T-cell (primary cell): ENCODE measurements around the gene FNDC7. TPM values are rescaled to one million over a fixed set of nuclear protein-coding genes. Genes with fewer than 3 reads are reported as not detected.

Experiments
- ATAC-seq, 4 experiments: fragments of 200-7000 bp in 3 of 4; fragments of 150-1000 bp in 1 of 4; cut with Tn5 transposase; replicated peaks in 1 of 4; 1 replicate in 3 of 4; 2 replicates in 1 of 4; pipeline ENCODE4 v1.10.0; 2021; ENCODE audit warnings: moderate library complexity in 3 of 4, mild to moderate bottlenecking in 2 of 4, moderate number of reproducible peaks in 1 of 4
- CTCF ChIA-PET, 2 donors: fragments of 300-600 bp; sonication (Branson Sonifier 250); formaldehyde crosslinking; loops; one replicate each; lab custom pipeline; 2022; ENCODE audit warnings: antibody characterized with exemption in 2 of 2; lab: Charles Lee
- POLR2A ChIA-PET, 2 donors: fragments of 300-600 bp; sonication (Branson Sonifier 250); formaldehyde crosslinking; loops; one replicate each; lab custom pipeline; 2022; ENCODE audit warnings: antibody characterized with exemption in 2 of 2; lab: Charles Lee
- DNase-seq, 35 experiments: peaks; one replicate each; pipeline versions ENCODE4 v3.0.0 to v3.0.0-alpha.2; 2013 to 2023
- H3K27ac ChIP-seq: one replicate; pipeline ENCODE4 v1.5.1; 2013; ENCODE audit warnings: low read length
- H3K27me3 ChIP-seq, 2 experiments: replicated peaks in 1 of 2; 1 replicate in 1 of 2; 2 replicates in 1 of 2; pipeline versions ENCODE4 v1.6.1 to v1.7.0; 2013; ENCODE audit warnings: low read length in 1 of 2, mixed read lengths in 1 of 2; ENCODE audit not compliant: control insufficient read depth in 2 of 2, insufficient read depth in 2 of 2; ENCODE audit errors: extremely low read depth in 1 of 2
- H3K36me3 ChIP-seq, 2 donors: 1 replicate in 1 of 2; 2 replicates in 1 of 2; pipeline versions ENCODE4 v1.6.1 to v1.7.0; 2013; ENCODE audit warnings: low read length in 1 of 2; ENCODE audit not compliant: control insufficient read depth in 2 of 2, insufficient read depth in 1 of 2; ENCODE audit errors: extremely low read depth in 1 of 2
- H3K4me1 ChIP-seq, 2 experiments: 1 replicate in 1 of 2; 2 replicates in 1 of 2; pipeline versions ENCODE4 v1.6.1 to v1.7.0; 2013; ENCODE audit warnings: low read length in 2 of 2, mixed read lengths in 1 of 2; ENCODE audit not compliant: insufficient read depth in 2 of 2, control insufficient read depth in 1 of 2; ENCODE audit errors: extremely low read depth in 1 of 2
- H3K4me3 ChIP-seq, 2 donors: 1 replicate in 1 of 2; 2 replicates in 1 of 2; pipeline versions ENCODE4 v1.5.1 to v1.7.0; 2013; ENCODE audit warnings: mild to moderate bottlenecking in 2 of 2, low read length in 1 of 2, moderate library complexity in 1 of 2; ENCODE audit not compliant: control insufficient read depth in 1 of 2; ENCODE audit errors: extremely low read depth in 1 of 2
- H3K9me3 ChIP-seq: 2 replicates; pipeline ENCODE4 v1.7.0; 2013
- H3K27ac Mint-ChIP-seq, 2 donors: one replicate each; pipeline ENCODE4 v1.8.0; 2020 to 2021; ENCODE audit warnings: mild to moderate bottlenecking in 2 of 2, mixed read lengths in 2 of 2
- H3K27me3 Mint-ChIP-seq, 2 donors: one replicate each; pipeline ENCODE4 v1.8.0; 2021 to 2022; ENCODE audit warnings: mixed read lengths in 2 of 2
- H3K36me3 Mint-ChIP-seq: one replicate; pipeline ENCODE4 v1.8.0; 2021; ENCODE audit warnings: mixed read lengths
- H3K4me1 Mint-ChIP-seq, 3 donors: one replicate each; pipeline ENCODE4 v1.8.0; 2020 to 2022; ENCODE audit warnings: mixed read lengths in 3 of 3, mild to moderate bottlenecking in 1 of 3
- H3K4me3 Mint-ChIP-seq, 3 donors: one replicate each; pipeline ENCODE4 v1.8.0; 2020 to 2022; ENCODE audit warnings: mild to moderate bottlenecking in 3 of 3, mixed read lengths in 3 of 3, moderate library complexity in 3 of 3
- H3K9me3 Mint-ChIP-seq, 3 donors: one replicate each; pipeline ENCODE4 v1.8.0; 2020 to 2022; ENCODE audit warnings: mixed read lengths in 3 of 3
- WGBS: methylation state at CpG from one replicate; pipeline ENCODE4 v1.1.5; 2013; ENCODE audit warnings: missing lambda C conversion rate; ENCODE audit not compliant: insufficient coverage; 5-methylcytosine and 5-hydroxymethylcytosine counted together
- total RNA-seq, 35 experiments: library from RNA in 6 of 35; stranded (reverse) in 6 of 35; fragments of 120-200 nt in 1 of 35; gene quantifications; one replicate each; pipeline versions ENCODE4 v1.2.1 to v1.2.4 and lab custom pipeline; 2013 to 2026

FNDC7 gene
- total RNA-seq, 5 donors from 2014 or later (not counting 1 experiment from before 2014, with no cell fraction given): 0.13 to 0.29 (median 0.25) TPM

DNA sequence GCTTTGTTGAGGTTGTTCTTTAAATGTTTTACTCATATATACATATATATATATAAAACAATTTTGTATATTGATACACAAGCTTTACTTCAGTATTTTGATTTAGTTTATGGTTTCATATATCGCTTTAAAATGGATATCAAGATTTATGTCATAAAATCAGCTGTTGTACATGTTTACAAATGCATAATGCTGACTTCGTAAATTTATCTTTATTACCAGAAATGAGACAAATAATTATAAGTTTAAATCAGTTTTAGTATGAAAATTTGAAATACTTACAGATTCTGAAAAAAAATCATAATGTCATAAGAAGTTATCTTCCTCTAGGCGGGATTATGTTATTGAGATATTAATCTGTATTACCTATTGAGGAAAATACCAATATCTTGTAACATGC is 40.7 kb downstream of the FNDC7 start:
- ATAC-seq: no peak
- H3K9me3 ChIP-seq: no peaks in the 10 kb centered on the region
- peaks cover 33% of the 10 kb centered on the region for H3K36me3 Mint-ChIP-seq
- H3K4me3 Mint-ChIP-seq: no peak overlapping the region
- POLR2A ChIA-PET: interaction anchor here in 1 of 2 donors (1.0 kb wide), 1 partner anchor 11 kb away, joined by 5 read pairs; no protein-coding TSS in a partner anchor
- WGBS: no CpG with 5 or more reads among the region's 3 CpGs
- H3K4me1 Mint-ChIP-seq: peaks cover 35 to 44% (median 42%) of the 10 kb centered on the region in 3 donors
- CTCF ChIA-PET: interaction anchor here in 1 of 2 donors (0.6 to 1.2 kb wide), 5 partner anchors 9 to 92 kb away, joined by 3 to 6 read pairs (median 3); partner anchors contain the start of genes HENMT1 and PRPF38B
- H3K4me3 ChIP-seq: no peak overlapping the region
- H3K27me3 ChIP-seq: no peaks in the 10 kb centered on the region
- H3K27ac Mint-ChIP-seq: no peak overlapping the region
- DNase-seq: no peak
- H3K4me1 ChIP-seq: peaks cover 0 to 8% of the 10 kb centered on the region in 2 experiments
- no peaks in the 10 kb centered on the region for H3K9me3 Mint-ChIP-seq
- peaks cover 0 to 44% of the 10 kb centered on the region in 2 donors for H3K36me3 ChIP-seq
- no peak overlapping the region for H3K27ac ChIP-seq
- no peaks in the 10 kb centered on the region for H3K27me3 Mint-ChIP-seq

GRCh38 chr1:108758796-108759195 is 46.1 kb downstream of the FNDC7 start:
- ChIA-PET CTCF (interaction anchor here in 1 of 2 donors (1.0 kb wide), 1 partner anchor 66 kb away, joined by 3 read pairs; the partner anchor contains the start of gene PRPF38B), POLR2A (no interaction called here)
- Mint-ChIP-seq H3K27me3 (no peaks in the 10 kb centered on the region), H3K27ac (no peak overlapping the region), H3K4me3 (no peak overlapping the region), H3K9me3 (no peaks in the 10 kb centered on the region), H3K36me3 (peaks cover 42% of the 10 kb centered on the region), H3K4me1 (peaks cover 0 to 17% (median 12%) of the 10 kb centered on the region in 3 donors)
- Histone ChIP-seq H3K27me3 (no peaks in the 10 kb centered on the region), H3K27ac (no peak overlapping the region), H3K4me3 (no peak overlapping the region), H3K36me3 (peaks cover 0 to 50% of the 10 kb centered on the region in 2 donors), H3K4me1 (no peaks in the 10 kb centered on the region), H3K9me3 (no peaks in the 10 kb centered on the region)
- no peak for DNase-seq
- no peak for ATAC-seq

- ChIA-PET CTCF (no interaction called here), POLR2A (no interaction called here)
- H3K27me3 ChIP-seq: no peaks in the 10 kb centered on the region
- no peaks in the 10 kb centered on the region for H3K4me1 ChIP-seq
- no peaks in the 10 kb centered on the region for H3K9me3 ChIP-seq
- H3K9me3 Mint-ChIP-seq: no peaks in the 10 kb centered on the region
- 100% methylated on average over 1 of the region's 1 CpG for WGBS
- H3K36me3 Mint-ChIP-seq: peaks cover 44% of the 10 kb centered on the region
- H3K4me3 Mint-ChIP-seq: no peak overlapping the region
- H3K27ac ChIP-seq: no peak overlapping the region
- H3K27ac Mint-ChIP-seq: no peak overlapping the region
- peaks cover 6 to 11% (median 8%) of the 10 kb centered on the region in 3 donors for H3K4me1 Mint-ChIP-seq
- H3K4me3 ChIP-seq: no peak overlapping the region
- peaks cover 0 to 46% of the 10 kb centered on the region in 2 donors for H3K36me3 ChIP-seq
- no peaks in the 10 kb centered on the region for H3K27me3 Mint-ChIP-seq
- DNase-seq (no peak), ATAC-seq (no peak)
Measured at GRCh38 chr1:108767115-108767514, 54.4 kb downstream of the FNDC7 start.

- peaks cover 0 to 46% of the 10 kb centered on the region in 2 donors for H3K36me3 ChIP-seq
- Mint-ChIP-seq H3K9me3 (no peaks in the 10 kb centered on the region), H3K27ac (no peak overlapping the region), H3K4me3 (no peak overlapping the region), H3K27me3 (no peaks in the 10 kb centered on the region), H3K36me3 (peaks cover 42% of the 10 kb centered on the region), H3K4me1 (peaks cover 6 to 11% (median 6%) of the 10 kb centered on the region in 3 donors)
- DNase-seq (no peak), ATAC-seq (no peak)
- ChIA-PET CTCF (no interaction called here), POLR2A (no interaction called here)
- no peaks in the 10 kb centered on the region for H3K9me3 ChIP-seq
- H3K4me3 ChIP-seq: no peak overlapping the region
- H3K27me3 ChIP-seq: no peaks in the 10 kb centered on the region
- H3K4me1 ChIP-seq: no peaks in the 10 kb centered on the region
- H3K27ac ChIP-seq: no peak overlapping the region
- 100% methylated on average over 1 of the region's 3 CpGs for WGBS
Measured at GRCh38 chr1:108767708-108768107, 55.0 kb downstream of the FNDC7 start.

DNA sequence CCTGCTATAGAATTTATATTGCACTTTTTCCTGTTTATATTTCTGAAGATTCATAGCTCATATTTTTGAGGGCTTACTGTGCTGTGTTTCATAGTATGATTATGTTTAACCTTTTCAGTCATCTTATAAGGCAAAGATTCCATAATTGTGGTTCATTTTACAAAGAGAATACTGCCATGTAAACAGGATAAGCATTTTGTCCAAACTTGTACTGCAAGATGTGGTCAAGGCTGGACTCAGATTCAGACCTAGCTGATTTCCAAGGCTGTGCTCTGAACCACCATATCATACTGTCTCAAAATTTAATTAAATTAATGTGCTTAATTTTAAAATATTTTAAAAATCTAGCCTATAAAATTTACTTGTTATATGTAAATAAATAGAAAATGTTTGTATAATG is 65.1 kb downstream of the FNDC7 start:
- H3K27me3 Mint-ChIP-seq: no peaks in the 10 kb centered on the region
- ATAC-seq (no peak), DNase-seq (no peak)
- H3K36me3 Mint-ChIP-seq: peaks cover 59% of the 10 kb centered on the region
- ChIA-PET CTCF (no interaction called here), POLR2A (no interaction called here)
- no peaks in the 10 kb centered on the region for H3K9me3 Mint-ChIP-seq
- H3K27ac ChIP-seq: no peak overlapping the region
- no peaks in the 10 kb centered on the region for H3K27me3 ChIP-seq
- H3K4me1 Mint-ChIP-seq: no peaks in the 10 kb centered on the region
- H3K4me3 Mint-ChIP-seq: no peak overlapping the region
- H3K4me3 ChIP-seq: no peak overlapping the region
- no peaks in the 10 kb centered on the region for H3K9me3 ChIP-seq
- peaks cover 6 to 53% of the 10 kb centered on the region in 2 donors for H3K36me3 ChIP-seq
- H3K27ac Mint-ChIP-seq: no peak overlapping the region
- no peaks in the 10 kb centered on the region for H3K4me1 ChIP-seq

- no peaks in the 10 kb centered on the region for H3K27me3 Mint-ChIP-seq
- ATAC-seq: no peak
- Histone ChIP-seq H3K27ac (no peak overlapping the region), H3K4me1 (no peaks in the 10 kb centered on the region), H3K4me3 (no peak overlapping the region), H3K9me3 (no peaks in the 10 kb centered on the region), H3K27me3 (no peaks in the 10 kb centered on the region), H3K36me3 (peaks cover 11 to 59% of the 10 kb centered on the region in 2 donors)
- DNase-seq: no peak
- CTCF ChIA-PET: no interaction called here
- no peaks in the 10 kb centered on the region for H3K4me1 Mint-ChIP-seq
- POLR2A ChIA-PET: no interaction called here
- H3K4me3 Mint-ChIP-seq: no peak overlapping the region
- H3K36me3 Mint-ChIP-seq: peaks cover 66% of the 10 kb centered on the region
- H3K27ac Mint-ChIP-seq: no peak overlapping the region
- H3K9me3 Mint-ChIP-seq: peaks cover 2 to 13% (median 12%) of the 10 kb centered on the region in 3 donors
Measured at GRCh38 chr1:108779455-108779854, 66.7 kb downstream of the FNDC7 start.
